ENCODE measurements around the gene ANKRD2.

ANKRD2 gene

DNA sequence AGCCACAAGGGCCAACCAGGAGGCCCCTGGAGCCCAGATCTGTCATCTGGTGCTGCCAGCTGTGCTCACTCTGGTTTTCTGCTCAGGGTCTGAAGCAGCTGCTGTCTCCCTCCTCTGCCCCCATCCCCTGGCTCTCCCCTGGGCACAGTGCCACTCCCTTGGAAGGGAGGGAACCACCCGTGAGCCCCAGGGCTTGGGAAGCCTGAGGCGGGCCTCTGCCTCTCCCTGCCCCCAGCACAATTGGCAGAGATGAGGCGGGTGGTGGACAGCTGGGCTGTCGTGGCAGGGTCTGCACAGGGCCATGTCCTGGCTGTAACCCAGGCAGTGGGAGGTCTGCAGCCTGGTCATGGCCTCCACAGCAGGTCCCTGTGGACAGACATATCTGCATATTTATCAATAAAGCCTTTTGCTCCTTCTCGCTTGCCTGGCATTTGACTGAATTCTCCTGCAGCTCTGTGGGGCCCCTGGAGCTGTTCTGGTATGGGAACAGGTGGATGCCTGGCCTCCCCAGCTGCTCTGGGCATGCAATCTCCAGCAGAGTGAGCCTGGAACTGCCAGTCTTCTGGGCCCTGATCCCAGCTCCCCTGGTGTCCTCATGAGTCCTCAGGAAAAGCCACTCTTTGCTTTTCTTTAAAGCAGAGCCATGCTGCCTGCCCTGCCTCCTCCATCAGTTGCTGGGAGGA, 1.6 kb upstream of the ANKRD2 start:
- Histone ChIP-seq H3K79me2 (ENCODE audit: insufficient read depth, low read length) (no peaks in the 10 kb centered on the region), H3K27me3 (ENCODE audit: insufficient read depth, low read length, poor library complexity) (no peaks in the 10 kb centered on the region), H4K20me1 (ENCODE audit: insufficient read depth, low read length) (no peaks in the 10 kb centered on the region), H3K36me3 (ENCODE audit: insufficient read depth, low read length) (no peaks in the 10 kb centered on the region), H3K4me1 (ENCODE audit: insufficient read depth, low read length) (no peaks in the 10 kb centered on the region), H3K4me3 (ENCODE audit: low read depth in 1 of 2, low read length in 2 of 2) (no peak overlapping the region), H3K9ac (ENCODE audit: low read depth, low read length) (no peak overlapping the region), H2AFZ (ENCODE audit: low read depth, low read length) (no peak overlapping the region), H3K9me3 (ENCODE audit: insufficient read depth, low read length, severe bottlenecking) (no peaks in the 10 kb centered on the region), H3K27ac (ENCODE audit: low read length) (no peak overlapping the region), H3K4me2 (ENCODE audit: insufficient read depth, low read length) (no peak overlapping the region)
- no peak for ATAC-seq (ENCODE audit: insufficient read depth, low read depth)
- DNase-seq, result no peak
- TF ChIP-seq EZH2 (IDR thresholded peaks at IDR 0.05; ENCODE audit: borderline replicate concordance, low read depth, low read length, severe bottlenecking), result no peak
- TF ChIP-seq, protein P1, sequence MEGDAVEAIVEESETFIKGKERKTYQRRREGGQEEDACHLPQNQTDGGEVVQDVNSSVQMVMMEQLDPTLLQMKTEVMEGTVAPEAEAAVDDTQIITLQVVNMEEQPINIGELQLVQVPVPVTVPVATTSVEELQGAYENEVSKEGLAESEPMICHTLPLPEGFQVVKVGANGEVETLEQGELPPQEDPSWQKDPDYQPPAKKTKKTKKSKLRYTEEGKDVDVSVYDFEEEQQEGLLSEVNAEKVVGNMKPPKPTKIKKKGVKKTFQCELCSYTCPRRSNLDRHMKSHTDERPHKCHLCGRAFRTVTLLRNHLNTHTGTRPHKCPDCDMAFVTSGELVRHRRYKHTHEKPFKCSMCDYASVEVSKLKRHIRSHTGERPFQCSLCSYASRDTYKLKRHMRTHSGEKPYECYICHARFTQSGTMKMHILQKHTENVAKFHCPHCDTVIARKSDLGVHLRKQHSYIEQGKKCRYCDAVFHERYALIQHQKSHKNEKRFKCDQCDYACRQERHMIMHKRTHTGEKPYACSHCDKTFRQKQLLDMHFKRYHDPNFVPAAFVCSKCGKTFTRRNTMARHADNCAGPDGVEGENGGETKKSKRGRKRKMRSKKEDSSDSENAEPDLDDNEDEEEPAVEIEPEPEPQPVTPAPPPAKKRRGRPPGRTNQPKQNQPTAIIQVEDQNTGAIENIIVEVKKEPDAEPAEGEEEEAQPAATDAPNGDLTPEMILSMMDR (IDR thresholded peaks at IDR 0.05; ENCODE audit: borderline replicate concordance, extremely low read depth, low read length, poor library complexity, severe bottlenecking), result no peak

DNA sequence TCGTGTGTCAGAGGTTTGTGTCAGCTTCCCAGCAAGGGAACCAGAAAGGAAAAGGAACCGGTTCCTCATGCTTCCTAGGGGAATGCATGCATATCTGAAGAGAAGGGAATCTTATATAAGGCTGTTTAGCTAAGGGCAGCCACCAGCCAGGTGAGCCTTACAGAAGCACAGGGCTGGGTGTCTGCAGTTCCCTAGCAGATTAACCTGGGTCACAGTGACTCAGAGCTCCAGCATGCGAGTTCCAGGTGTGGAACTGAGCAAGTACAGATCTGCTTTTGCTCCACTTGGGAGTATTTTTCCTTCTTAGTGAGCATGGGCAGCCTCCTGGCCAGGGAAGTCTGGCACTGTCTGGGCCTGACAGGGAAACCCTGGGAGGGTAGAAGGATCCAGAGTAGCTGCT, 957 bp upstream of the ANKRD2 start:
- H2AFZ ChIP-seq (ENCODE audit: low read depth, low read length), result peak overlapping the region; percentile 75; the same call in 1 of the 2 replicates
- no peaks in the 10 kb centered on the region for H3K79me2 ChIP-seq (ENCODE audit: insufficient read depth, low read length)
- no peaks in the 10 kb centered on the region for H3K9me3 ChIP-seq (ENCODE audit: insufficient read depth, low read length, severe bottlenecking)
- no peak overlapping the region for H3K4me3 ChIP-seq (ENCODE audit: low read depth in 1 of 2, low read length in 2 of 2)
- H3K27me3 ChIP-seq (ENCODE audit: insufficient read depth, low read length, poor library complexity), result no peaks in the 10 kb centered on the region
- no peak overlapping the region for H3K4me2 ChIP-seq (ENCODE audit: insufficient read depth, low read length)
- no peak overlapping the region for H3K27ac ChIP-seq (ENCODE audit: low read length)
- TF ChIP-seq, protein P1 (IDR thresholded peaks at IDR 0.05; ENCODE audit: borderline replicate concordance, extremely low read depth, low read length, poor library complexity, severe bottlenecking), result no peak
- no peak for TF ChIP-seq EZH2 (IDR thresholded peaks at IDR 0.05; ENCODE audit: borderline replicate concordance, low read depth, low read length, severe bottlenecking)
- H3K9ac ChIP-seq (ENCODE audit: low read depth, low read length), result no peak overlapping the region
- no peak for DNase-seq
- H3K36me3 ChIP-seq (ENCODE audit: insufficient read depth, low read length), result no peaks in the 10 kb centered on the region
- ATAC-seq (ENCODE audit: insufficient read depth, low read depth), result no peak
- H3K4me1 ChIP-seq (ENCODE audit: insufficient read depth, low read length), result no peaks in the 10 kb centered on the region
- no peaks in the 10 kb centered on the region for H4K20me1 ChIP-seq (ENCODE audit: insufficient read depth, low read length)

DNA sequence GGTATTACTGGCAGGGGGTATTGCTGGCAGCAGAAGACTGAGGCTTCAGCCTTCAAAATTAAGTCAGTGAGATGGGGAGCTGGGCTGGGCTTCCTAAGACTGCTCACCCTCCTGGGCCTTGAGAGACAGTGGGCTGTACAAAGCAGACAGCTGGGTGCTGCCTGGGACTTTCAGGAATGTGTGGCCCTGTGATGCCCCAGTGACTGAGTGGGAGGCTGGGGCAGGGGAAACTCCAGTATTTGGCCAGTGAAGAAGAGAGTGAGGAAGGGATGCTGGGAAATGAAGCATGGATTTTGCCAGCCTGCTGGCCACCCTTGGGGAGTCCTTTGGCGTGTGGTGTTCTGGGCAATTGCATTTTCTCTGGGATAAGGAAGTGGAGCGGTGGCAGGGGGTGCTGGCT, 442 bp downstream of the ANKRD2 start:
- Histone ChIP-seq H3K27ac (ENCODE audit: low read length) (no peak overlapping the region), H3K9ac (ENCODE audit: low read depth, low read length) (no peak overlapping the region), H3K4me1 (ENCODE audit: insufficient read depth, low read length) (no peaks in the 10 kb centered on the region), H3K4me2 (ENCODE audit: insufficient read depth, low read length) (no peak overlapping the region), H2AFZ (ENCODE audit: low read depth, low read length) (no peak overlapping the region), H3K36me3 (ENCODE audit: insufficient read depth, low read length) (no peaks in the 10 kb centered on the region), H3K79me2 (ENCODE audit: insufficient read depth, low read length) (no peaks in the 10 kb centered on the region), H3K27me3 (ENCODE audit: insufficient read depth, low read length, poor library complexity) (no peaks in the 10 kb centered on the region), H3K9me3 (ENCODE audit: insufficient read depth, low read length, severe bottlenecking) (no peaks in the 10 kb centered on the region), H3K4me3 (ENCODE audit: low read depth in 1 of 2, low read length in 2 of 2) (no peak overlapping the region), H4K20me1 (ENCODE audit: insufficient read depth, low read length) (no peaks in the 10 kb centered on the region)
- TF ChIP-seq, protein P1 (IDR thresholded peaks at IDR 0.05; ENCODE audit: borderline replicate concordance, extremely low read depth, low read length, poor library complexity, severe bottlenecking), result no peak
- TF ChIP-seq EZH2 (IDR thresholded peaks at IDR 0.05; ENCODE audit: borderline replicate concordance, low read depth, low read length, severe bottlenecking), result no peak
- DNase-seq (no peak), ATAC-seq (ENCODE audit: insufficient read depth, low read depth) (no peak)

All from DND-41 (cell line).